HL-60 (cell line): ENCODE measurements around the gene ZRANB1.

Source experiments
- TF ChIP-seq, protein P1 (sequence below): IDR thresholded peaks from one replicate; pipeline ENCODE4 v1.5.1; 2011; ENCODE audit warnings: low read length, control low read depth, inconsistent platforms; ENCODE audit not compliant: insufficient read depth
- TF ChIP-seq, protein P2 (sequence below): IDR thresholded peaks from 2 replicates; pipeline ENCODE4 v1.6.1; 2012; ENCODE audit warnings: low read depth; ENCODE audit not compliant: insufficient replicate concordance

DNA sequence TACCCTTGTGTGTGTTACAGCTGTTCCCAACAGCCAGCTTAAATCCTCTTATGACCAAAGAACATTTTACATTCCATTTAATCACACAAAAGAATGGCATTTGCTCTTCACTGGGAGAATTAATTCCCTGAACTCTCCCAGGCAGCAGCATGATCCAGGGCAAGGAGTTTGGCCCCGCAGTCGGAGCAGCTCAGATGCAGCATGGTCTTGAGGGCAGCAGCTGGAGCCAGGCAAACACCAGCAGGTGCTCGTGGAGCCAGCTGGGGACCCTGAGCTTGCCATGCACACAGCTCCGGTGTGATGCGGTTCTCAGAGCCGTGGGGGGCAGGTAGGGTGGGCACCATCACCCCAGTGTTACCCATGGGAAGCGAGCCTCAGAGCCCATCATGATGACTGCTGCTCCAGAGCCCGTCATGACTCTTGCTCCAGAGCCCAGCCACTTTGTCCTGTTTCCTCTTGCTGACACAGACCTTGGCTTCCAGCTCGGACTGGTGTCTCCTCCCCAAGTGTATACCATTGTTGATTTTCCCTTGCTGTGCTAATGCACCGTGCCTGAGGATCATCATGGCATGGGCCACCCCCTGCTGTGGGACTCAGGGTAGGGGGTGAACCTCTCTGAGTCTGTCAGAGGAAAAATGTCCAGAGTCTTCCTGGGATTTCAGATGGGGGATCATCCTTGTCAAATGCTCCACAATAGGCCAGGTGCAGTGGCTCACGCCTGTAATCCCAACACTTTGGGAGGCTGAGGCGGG lies 75.8 kb downstream of the ZRANB1 start:
- TF ChIP-seq, protein P1, sequence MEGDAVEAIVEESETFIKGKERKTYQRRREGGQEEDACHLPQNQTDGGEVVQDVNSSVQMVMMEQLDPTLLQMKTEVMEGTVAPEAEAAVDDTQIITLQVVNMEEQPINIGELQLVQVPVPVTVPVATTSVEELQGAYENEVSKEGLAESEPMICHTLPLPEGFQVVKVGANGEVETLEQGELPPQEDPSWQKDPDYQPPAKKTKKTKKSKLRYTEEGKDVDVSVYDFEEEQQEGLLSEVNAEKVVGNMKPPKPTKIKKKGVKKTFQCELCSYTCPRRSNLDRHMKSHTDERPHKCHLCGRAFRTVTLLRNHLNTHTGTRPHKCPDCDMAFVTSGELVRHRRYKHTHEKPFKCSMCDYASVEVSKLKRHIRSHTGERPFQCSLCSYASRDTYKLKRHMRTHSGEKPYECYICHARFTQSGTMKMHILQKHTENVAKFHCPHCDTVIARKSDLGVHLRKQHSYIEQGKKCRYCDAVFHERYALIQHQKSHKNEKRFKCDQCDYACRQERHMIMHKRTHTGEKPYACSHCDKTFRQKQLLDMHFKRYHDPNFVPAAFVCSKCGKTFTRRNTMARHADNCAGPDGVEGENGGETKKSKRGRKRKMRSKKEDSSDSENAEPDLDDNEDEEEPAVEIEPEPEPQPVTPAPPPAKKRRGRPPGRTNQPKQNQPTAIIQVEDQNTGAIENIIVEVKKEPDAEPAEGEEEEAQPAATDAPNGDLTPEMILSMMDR: no peak
- TF ChIP-seq, protein P2, sequence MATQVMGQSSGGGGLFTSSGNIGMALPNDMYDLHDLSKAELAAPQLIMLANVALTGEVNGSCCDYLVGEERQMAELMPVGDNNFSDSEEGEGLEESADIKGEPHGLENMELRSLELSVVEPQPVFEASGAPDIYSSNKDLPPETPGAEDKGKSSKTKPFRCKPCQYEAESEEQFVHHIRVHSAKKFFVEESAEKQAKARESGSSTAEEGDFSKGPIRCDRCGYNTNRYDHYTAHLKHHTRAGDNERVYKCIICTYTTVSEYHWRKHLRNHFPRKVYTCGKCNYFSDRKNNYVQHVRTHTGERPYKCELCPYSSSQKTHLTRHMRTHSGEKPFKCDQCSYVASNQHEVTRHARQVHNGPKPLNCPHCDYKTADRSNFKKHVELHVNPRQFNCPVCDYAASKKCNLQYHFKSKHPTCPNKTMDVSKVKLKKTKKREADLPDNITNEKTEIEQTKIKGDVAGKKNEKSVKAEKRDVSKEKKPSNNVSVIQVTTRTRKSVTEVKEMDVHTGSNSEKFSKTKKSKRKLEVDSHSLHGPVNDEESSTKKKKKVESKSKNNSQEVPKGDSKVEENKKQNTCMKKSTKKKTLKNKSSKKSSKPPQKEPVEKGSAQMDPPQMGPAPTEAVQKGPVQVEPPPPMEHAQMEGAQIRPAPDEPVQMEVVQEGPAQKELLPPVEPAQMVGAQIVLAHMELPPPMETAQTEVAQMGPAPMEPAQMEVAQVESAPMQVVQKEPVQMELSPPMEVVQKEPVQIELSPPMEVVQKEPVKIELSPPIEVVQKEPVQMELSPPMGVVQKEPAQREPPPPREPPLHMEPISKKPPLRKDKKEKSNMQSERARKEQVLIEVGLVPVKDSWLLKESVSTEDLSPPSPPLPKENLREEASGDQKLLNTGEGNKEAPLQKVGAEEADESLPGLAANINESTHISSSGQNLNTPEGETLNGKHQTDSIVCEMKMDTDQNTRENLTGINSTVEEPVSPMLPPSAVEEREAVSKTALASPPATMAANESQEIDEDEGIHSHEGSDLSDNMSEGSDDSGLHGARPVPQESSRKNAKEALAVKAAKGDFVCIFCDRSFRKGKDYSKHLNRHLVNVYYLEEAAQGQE: no peak
